Stimulated activated CD4-positive, alpha-beta T cell treated with anti-CD3 and anti-CD28 coated beads, Interleukin-2, amount 100 ng/mL, for 48 hours (primary cell): ENCODE data around the gene ABT1.
A peak's percentile ranks its signal among the peaks of the same experiment; 100 is the strongest.
"Not testable (repeated sequence)": the region's sequence is repeated elsewhere in the genome, so short reads cannot be mapped to it uniquely, and the experiment has no call there.

Experiments used
- DNase-seq, 2 donors: peaks; one replicate each; pipeline ENCODE4 v3.0.0-alpha.2; 2020

ABT1 gene

DNA sequence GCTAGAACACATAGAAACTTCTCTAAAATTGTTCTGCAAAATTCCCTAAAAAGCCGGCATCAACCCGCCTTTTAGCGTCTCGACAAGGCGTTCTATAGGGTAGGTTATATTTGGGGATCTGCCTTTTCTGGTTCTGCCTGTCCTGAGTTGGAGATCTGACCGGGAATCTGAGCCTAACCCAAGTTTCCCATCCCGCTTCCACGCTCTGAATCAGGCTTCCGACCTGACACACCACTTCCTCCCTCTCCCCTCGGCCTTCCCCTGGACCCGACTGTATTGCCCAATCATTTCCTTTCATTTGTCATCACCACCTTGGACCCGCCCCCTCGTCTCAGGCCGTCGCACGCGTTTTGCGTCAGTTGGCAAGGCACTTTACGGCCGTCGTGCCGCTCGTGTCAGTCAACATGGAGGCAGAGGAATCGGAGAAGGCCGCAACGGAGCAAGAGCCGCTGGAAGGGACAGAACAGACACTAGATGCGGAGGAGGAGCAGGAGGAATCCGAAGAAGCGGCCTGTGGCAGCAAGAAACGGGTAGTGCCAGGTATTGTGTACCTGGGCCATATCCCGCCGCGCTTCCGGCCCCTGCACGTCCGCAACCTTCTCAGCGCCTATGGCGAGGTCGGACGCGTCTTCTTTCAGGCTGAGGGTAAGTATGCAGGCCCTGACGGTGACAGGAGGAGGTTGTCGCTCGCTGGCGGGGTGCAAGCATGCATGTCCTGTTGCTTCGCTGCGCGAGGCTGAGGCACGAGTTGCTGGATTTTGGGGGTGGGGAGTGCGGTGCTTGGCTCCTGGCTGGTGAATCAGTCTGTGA is at the start of gene ABT1:
Gene ABT1 (plus strand): TSS at position 375 of the 810 bp plus-strand sequence. CDS start 30 bp downstream, at position 405.
- DNase-seq: peak; percentile 90 to 97

DNA sequence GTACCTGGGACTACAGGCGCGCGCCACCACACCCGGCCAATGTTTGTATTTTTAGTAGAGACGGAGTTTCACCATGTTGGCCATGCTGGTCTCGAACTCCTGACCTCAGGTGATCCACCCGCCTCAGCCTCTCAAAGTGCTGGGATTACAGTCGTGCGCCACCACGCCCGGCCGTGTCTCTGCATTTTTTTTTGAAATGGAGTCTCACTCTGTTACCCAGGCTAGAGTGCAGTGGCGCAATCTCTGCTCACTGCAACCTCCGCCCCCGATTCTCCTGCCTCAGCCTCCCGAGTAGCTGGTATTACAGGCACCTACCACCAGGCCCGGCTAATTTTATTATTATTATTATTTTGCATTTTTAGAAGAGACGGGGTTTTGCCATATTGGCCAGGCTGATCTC is 49.4 kb upstream of the ABT1 start:
- DNase-seq: not testable (repeated sequence)

DNA sequence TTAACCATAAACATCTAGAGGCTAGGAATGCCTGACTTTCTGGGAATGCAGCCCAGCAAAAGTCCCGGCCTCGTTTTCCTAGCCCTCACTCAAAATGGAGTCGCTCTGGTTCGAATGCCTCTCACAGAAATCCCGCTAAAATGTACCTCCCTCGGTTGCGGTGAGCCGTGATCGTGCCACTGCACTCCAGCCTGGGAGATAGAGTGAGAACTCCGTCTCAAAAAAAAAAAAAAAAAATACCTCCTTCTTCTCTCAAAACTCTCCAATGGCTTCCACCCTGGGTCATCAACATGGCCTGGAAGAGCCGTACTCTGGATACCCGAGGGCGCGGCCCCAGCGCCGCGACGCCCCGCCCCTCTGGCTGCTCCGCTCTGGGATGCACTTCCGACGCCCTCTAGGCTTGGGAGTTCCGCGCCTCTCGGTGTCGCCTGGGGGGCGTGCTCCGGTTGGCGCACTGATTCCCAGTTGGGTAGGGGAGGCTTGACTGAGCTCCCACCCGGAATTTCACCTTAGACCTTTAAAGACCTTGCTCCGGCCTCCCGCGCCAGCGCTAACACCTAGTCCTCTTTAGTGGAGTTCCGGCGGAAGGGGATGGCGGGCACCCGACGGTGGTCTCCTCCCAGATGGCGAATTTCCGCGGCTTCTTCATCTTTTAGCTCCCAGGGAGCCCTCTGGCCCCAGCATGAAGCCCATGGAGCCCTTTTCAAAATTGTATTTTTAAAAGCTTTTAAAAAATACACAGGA is 46.3 kb upstream of the ABT1 start:
- DNase-seq: peak in 1 of 2 donors; percentile 47

DNA sequence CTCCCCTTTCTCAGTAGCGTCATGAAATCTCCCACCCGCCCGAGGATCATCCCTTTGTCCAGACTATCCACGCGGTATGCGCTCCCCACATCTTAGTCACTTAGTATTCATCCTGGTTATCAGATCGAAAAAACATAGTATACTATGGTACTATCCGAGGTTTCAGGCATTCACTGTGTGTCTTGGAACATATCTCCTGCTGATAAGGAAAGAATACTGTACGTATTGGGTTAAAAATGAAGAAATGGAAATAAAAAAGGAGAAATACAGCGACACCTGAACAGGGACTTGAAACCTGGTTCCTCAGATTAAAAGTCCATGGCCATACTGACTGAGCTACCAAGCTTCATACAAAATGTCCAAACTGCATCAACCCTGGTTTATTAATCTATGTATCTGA is 44.5 kb upstream of the ABT1 start:
- no peak for DNase-seq

DNA sequence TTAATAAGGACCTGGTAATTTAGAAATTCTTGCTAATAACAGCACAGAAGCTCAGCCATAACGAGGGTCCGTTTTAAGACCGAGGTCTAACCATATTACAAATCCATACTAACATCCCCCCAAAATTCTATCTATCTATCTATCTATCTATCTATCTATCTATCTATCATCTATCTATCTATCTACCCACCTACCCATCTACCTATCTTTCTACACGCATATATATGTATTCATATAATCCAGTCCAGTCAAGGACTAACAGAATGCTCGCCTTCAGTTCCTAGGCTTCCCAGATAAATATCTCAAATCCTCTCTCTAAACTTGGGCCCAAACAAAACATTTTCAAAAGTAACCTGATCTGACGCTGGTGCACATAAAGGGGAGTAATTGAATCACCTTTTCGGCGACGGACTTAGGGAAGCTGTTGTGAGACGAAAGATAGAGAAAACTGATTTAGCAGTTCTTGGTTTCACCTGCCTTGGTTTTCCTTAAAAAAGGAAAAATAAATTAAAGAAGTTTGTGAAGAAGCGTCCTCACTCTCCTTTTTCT is 44.0 kb upstream of the ABT1 start:
- DNase-seq: no peak

DNA sequence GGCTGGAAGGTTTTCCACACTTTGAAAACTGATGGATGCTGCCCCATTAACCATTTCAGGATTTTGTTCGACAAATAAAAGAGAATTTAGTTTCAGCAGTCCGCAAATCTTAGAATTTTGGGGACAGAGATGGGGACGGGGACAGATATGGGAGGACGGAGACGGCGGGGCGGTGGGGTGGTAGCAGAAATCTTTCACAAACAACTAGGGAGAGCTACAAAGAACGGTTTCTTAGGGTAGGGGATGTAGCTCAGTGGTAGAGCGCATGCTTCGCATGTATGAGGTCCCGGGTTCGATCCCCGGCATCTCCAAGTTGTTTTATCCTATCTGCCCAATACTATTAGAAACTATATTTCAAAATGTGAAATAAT is 43.5 kb upstream of the ABT1 start:
- peak; percentile 84 to 87 for DNase-seq

DNA sequence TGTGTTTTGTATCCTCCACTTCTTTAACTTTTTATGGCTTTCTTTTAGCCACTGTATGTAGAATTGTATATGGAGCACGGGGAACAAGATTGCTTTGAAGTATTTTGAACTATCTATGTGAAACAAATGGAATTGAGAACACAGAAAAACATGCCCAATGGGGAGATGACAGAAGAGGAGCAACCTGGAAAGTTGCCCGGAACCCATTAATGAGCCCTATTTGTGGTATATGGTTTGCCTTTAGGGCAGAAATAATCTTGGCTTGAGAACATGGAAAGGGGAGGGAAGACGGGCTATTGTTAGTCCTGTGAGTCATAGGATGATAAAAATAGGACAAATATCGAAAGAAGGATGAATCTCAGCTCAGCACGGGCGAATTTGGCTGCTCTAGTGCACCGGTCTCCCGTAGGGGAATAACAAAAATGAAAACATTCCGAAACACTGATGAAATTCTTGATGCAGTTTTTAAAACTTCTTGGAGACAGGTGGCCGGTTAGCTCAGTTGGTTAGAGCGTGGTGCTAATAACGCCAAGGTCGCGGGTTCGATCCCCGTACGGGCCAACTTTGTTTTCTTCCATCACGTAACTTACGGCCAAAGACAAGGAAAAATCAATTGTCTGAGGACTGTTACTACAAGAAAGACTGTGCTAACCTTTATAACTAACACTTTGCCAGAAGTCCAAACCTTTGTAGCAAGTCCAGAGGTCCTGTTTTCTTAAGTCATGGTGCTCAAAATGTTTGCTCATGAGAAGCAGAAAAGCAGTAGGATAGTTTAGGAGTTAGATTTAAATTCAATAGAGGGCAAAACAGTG is 42.9 kb upstream of the ABT1 start:
- peak; percentile 83 to 84 for DNase-seq

DNA sequence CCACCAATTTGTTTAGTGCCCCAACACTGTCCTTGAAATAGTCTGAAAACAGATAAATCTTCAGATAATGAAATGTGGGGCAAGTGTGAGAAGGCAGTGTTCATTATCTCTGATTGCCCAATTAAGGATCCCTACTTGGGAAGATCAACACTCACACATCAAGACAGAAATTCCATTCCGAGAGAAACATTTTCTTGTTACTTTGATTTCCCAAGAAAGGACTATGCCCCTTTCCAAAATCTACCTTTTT is 42.4 kb upstream of the ABT1 start:
- no peak for DNase-seq

DNA sequence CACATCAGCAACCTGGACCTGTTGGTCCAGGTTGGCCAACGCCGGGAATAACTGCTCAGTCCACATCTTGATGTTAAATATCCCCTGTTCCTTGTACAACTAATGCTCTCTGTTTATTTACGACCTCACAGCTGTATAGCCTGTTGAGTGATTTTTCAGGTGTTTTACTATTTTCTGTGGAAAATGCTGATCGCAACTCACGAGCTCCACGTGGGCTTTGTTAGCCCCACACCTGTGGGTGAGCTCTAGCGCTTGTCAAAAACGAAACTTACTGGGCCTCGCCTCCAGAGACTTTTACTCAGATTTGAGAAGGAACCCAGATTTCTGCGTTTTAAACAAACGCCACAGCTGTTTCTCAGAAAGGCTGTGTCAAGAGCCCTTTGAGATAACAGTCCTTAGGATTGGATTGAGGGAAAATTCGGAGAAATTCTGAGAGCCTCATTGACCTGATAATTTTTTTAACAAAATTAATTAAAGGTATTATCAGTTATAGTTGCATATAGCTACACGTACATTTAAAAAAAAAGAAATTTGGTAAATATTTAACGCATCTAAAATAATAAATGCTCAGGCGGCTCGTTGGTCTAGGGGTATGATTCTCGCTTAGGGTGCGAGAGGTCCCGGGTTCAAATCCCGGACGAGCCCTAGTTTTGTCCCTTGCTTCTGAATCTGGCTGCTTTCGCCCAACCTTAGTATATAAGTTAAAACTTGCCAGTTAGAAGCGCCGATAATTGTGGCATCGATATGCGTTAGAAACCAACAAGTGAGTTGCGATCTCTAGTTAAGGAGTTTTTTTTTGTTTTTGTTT is 41.9 kb upstream of the ABT1 start:
- peak; percentile 65 to 66 for DNase-seq

DNA sequence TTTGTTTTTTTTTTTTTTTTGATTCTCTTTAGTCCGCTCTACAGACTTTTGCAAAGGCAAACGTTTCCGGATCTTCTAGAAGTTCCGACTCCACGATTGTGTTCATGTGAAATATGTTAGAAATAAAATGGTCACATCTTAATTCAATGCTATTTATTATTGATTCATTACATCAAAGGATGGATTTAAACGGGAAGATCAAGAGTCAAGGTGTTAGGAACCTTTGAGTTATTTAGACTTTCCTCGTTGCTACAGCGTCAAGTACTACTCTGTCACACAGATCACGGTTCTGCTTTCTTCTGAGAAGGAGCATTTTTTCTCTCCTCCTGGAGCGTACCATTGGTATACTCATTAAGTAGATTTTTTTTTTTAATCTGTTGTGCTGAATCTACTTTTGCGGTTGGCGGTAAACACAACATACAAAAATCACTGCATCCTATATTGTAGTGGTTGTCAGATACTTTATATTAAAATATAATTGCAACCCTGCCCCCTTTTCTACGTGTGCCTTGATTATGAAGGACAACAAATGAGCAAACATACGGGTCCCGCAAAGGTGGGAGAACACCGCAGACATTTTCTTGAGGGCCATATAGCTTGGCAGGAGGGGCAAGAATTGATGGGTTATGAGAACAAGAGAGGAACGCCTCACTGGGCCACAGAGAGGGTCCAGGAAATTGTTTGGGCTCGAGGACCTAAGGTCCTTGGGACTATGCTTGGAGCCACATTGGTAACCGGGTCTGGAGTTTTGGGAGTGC is 41.1 kb upstream of the ABT1 start:
- DNase-seq: no peak

DNA sequence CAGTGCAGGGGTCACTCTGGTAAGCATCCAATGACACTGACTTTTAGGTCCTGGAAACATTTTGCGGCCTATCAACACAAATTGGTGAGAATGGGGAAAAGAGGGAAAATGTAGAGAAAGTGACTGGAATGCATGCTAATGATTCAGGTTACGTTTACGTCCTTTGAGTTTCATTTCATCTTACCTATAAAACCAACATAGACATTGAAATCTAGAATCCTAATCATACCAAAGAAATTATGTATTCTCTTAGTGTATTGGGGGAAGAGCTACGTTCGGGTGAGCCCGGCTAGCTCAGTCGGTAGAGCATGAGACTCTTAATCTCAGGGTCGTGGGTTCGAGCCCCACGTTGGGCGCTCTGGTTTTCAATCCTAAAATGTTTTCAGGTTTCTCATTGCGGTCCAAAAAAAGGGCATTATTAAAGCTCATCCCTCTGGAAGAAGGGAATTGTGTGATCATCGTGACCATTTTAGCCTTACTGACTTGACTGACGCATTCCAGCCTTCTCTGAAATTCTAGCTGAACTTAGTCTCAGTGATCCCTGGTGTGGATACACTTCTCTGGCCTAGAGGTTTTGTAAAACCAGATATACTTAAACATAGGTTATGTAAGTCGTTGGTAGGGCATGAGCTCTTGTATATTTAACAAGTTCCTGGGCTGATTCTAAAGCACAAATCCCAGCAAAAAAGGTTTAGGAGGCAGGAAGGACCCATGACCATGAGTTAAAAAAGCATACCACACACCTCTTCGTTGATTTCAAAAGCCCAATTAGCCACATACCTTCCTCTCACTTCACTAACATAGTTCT is 40.3 kb upstream of the ABT1 start:
- peak in 1 of 2 donors; percentile 59 for DNase-seq

DNA sequence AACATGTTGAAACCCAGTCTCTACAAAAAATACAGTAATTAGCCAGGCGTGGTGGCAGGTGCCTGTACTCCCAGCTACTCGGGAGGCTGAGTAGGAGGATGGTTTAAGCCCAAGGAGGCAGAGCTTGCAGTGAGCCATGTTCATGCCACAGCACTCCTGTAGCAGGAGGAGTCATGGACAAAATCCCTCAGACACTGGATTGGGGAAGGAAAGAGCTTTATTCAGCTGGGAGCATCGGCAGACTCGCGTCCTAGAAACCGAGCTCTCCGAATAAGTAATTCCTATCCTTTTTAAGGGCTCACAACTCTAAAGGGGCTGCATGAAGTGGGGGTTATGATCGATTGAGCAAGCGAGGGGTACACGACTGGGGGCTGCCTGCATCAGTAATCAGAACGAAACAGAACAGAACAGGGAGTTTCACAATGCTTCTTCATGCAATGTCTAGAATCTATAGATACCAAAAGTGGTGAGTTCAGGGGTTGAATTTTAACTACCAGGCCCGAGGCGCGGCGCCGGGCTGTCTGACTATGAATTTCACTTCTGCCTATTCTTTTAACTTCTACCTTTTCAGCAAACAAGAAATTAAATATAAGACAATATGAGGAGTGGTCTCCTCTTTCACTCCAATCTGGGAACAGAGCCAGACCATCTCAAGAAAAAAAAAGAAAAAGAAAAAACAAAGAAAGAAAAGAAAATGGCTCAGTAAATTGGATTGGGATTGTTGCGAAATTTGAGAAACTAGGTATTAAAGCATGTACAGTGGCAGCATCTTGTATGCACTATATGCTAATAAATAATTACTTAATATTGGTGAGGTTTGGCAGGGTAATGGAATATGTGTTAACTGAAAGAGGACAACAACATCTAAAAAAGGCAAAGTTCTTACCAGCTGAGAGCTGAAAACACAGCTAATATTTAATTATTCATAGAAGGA is 35.0 kb upstream of the ABT1 start:
- DNase-seq: no peak

DNA sequence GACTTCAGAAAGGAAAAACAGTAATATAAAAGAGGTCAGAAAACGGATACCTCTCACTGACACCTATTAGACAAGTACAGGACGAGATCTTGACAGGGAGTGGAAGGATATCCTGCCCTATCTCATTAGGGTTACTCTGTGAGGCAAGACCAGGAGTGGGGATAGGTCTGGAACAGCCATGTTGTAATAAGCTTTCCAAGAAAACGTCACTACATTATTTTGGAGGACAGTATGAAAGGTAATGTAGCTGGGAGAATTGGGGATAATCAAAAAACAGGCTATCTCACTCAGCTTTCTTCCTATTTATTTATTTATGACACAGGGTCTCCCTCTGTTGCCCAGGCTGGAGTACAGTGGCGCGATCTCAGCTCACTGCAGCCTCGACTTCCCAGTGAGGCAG is 33.3 kb upstream of the ABT1 start:
- DNase-seq: no peak

DNA sequence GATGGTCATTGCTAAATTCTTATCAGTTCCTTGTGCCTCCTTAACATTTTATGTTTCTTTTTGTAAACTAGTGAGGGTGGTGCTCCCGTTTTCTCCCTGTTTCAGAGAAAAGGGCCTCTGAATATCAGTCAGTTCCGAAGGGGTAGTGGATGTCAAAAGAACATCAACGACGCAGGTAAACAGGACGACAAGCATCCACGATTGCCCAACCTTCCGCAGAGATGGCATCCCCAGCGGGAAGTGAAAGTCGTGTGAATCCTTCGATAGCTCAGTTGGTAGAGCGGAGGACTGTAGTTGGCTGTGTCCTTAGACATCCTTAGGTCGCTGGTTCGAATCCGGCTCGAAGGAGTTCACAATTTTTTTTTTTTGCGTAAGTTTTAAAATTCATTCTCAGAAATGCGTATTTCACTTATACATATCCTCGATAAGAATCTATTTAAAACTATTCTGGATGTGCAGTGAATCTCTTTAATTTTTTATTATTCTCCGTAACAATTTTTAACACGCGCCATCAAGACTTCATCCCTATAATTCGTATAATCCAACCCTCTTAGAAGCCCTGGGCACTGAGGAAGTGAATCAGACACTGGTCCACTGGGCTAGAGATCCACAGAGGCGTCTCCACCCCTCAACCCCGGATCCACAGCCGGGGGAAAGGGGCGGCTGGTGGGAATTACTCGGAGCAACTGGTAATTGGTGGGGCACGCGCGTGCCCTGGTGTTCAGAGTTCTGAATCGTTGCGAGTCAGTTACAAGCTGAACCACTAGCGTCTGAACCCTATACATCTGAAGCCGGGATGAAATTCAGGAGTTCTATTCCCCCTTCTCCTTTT is 27.9 kb upstream of the ABT1 start:
- peak; percentile 100 for DNase-seq

DNA sequence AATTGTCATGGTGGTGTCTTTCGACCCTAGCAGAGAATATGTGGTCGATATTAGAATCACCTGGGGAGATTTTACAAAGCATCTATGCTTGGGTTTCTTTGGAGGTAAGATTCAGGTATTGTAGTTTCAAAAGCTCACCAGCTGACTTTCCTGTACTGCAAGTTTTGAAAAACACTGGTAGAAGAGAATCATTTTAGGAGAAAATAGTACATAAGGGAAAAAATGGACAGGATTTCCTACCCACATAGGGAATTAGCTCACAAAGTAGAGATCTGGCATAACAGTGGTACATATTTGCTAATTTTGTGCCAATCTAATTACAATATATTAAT is 27.4 kb upstream of the ABT1 start:
- no peak for DNase-seq

DNA sequence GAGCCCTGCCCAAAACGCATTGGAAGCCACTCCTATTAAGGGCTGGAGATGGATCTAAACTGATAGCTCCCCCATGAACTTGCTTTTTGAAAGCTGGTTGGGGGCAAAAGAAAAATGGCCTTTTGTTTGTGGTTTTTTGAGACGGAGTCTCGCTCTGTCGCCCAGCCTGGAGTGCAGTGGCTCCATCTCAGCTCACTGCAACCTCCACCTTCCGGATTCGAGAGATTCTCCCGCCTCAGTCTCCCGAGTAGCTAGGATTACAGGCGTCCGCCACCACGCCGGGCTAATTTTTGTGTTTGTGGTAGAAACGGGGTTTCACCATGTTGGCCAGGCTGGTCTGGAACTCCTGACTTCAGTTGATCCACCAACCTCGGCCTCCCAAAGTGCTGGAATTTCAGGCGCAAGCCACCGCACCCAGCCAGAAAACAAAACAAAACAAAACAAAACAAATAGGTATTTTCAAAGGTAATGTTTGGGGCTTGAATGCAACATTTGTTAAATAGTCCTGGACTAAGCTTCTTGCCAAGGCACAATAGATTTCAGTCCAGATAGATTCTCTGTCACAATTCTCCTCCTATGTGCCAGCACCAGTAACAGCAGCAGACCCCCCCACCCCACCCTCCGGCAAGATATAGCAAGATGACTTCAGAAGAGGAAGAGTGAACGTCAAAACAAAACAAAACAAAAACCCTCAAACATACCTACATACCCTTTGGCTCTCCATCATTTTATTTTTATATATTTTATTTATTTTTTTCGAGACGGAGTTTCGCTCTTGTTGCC is 26.5 kb upstream of the ABT1 start:
- DNase-seq: no peak

DNA sequence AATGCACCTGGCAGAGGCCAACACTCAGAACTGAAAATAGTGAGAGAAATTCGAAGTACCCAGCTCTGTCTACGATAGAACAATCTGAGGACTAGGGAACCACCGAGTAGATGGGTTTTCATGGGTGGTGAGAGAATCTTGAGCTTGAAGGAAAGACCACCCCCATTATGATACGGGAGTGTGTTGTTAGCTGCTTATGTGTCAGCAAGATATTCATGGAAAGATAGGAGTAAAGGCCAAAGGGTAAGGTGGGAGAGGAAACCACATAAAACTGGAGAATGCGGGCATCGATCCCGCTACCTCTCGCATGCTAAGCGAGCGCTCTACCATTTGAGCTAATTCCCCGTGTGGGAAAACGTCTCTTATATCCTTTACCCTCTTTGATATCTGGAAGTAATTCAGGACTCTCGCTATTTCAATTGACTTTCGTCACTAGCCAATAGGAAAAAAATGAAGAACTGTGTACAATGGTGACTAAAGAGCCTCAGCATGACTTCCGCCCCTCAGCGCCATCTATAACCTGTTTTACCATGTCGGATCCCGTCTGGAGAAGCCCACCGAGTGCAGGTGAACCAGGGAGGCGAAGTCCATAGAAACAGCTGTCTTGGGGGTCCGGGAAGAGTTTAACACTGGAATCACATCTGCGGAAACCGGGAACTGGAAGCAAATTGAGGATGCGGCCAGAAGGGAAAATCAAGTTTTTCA is 25.0 kb upstream of the ABT1 start:
- peak; percentile 47 to 52 for DNase-seq
